ENCODE results near the gene KCNE4.
"Not testable (repeated sequence)": the region's sequence is repeated elsewhere in the genome, so short reads cannot be mapped to it uniquely, and the experiment has no call there.

Gene KCNE4

GRCh38 chr2:223058952-223059716, 7.1 kb downstream of the KCNE4 start:
- DNase-seq = no peak

GRCh38 chr2:223060201-223060825, 8.3 kb downstream of the KCNE4 start:
- no peak for DNase-seq

- DNase-seq = no peak
These were observed 10.4 kb downstream of the KCNE4 start for GRCh38 chr2:223062396-223062795.

- no peak for DNase-seq
These were observed 13.1 kb downstream of the KCNE4 start for GRCh38 chr2:223065107-223065506.

- DNase-seq = no peak
These were observed 14.7 kb downstream of the KCNE4 start for GRCh38 chr2:223066721-223067120.

GRCh38 chr2:223068071-223068470, 16.1 kb downstream of the KCNE4 start:
- no peak for DNase-seq

- no peak for DNase-seq
These were observed 17.5 kb downstream of the KCNE4 start for GRCh38 chr2:223069465-223069864.

GRCh38 chr2:223069988-223070387, 18.0 kb downstream of the KCNE4 start:
- no peak for DNase-seq

GRCh38 chr2:223071139-223071538, 19.1 kb downstream of the KCNE4 start:
- DNase-seq = no peak

GRCh38 chr2:223072826-223073225, 20.8 kb downstream of the KCNE4 start:
- no peak for DNase-seq

GRCh38 chr2:223075301-223076270, 23.6 kb downstream of the KCNE4 start:
- DNase-seq = no peak

GRCh38 chr2:223076573-223076972, 24.6 kb downstream of the KCNE4 start:
- DNase-seq = peak; percentile 5

GRCh38 chr2:223078482-223078881, 26.5 kb downstream of the KCNE4 start:
- no peak for DNase-seq

GRCh38 chr2:223079378-223079777, 27.4 kb downstream of the KCNE4 start:
- DNase-seq = no peak

- no peak for DNase-seq
These were observed 27.9 kb downstream of the KCNE4 start for GRCh38 chr2:223079925-223080324.

GRCh38 chr2:223080790-223081360, 28.9 kb downstream of the KCNE4 start:
- DNase-seq = not testable (repeated sequence)

- no peak for DNase-seq
These were observed 29.8 kb downstream of the KCNE4 start for GRCh38 chr2:223081789-223082188.

- no peak for DNase-seq
These were observed 30.7 kb downstream of the KCNE4 start for GRCh38 chr2:223082706-223083105.

- DNase-seq = no peak
These were observed 31.5 kb downstream of the KCNE4 start for GRCh38 chr2:223083402-223084070.

- no peak for DNase-seq
These were observed 32.9 kb downstream of the KCNE4 start for GRCh38 chr2:223084873-223085272.

GRCh38 chr2:223086370-223086981, 34.5 kb downstream of the KCNE4 start:
- DNase-seq = no peak

GRCh38 chr2:223087466-223087865, 35.5 kb downstream of the KCNE4 start:
- no peak for DNase-seq

Data from RPMI8226 (cell line).